GM21717 (cell line): ENCODE results near the gene LRMDA.
A peak's percentile ranks its signal among the peaks of the same experiment; 100 is the strongest.
"Not testable (repeated sequence)": the region's sequence is repeated elsewhere in the genome, so short reads cannot be mapped to it uniquely, and the experiment has no call there.

Experiments
- ATAC-seq: cut with Tn5 transposase; IDR thresholded peaks from one replicate; pipeline ENCODE4 v1.9.1; 2021; ENCODE audit warnings: mild to moderate bottlenecking, moderate library complexity; ENCODE audit not compliant: unreplicated experiment

LRMDA gene

GRCh38 chr10:75764974-75765788 is 333.8 kb downstream of the LRMDA start:
- ATAC-seq: no peak

DNA sequence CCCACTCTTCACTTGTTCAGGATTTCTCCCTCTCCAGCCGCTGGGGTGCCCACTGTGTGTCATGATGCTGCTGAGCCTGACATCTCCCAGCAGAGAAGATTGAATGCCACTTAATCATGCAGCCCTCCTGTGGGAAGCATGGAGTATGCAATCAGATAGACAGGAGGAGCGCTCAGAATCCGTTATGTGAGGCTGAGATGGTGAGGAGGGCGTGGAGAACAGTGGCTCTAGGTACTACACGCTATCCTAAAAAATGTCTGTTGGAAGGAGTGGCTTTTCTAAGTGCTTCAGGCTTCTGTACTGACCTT is 334.3 kb downstream of the LRMDA start:
- ATAC-seq: no peak

GRCh38 chr10:75766106-75766505 is 334.7 kb downstream of the LRMDA start:
- no peak for ATAC-seq

GRCh38 chr10:75766752-75767151 is 335.3 kb downstream of the LRMDA start:
- not testable (repeated sequence) for ATAC-seq

GRCh38 chr10:75770626-75771081 is 339.2 kb downstream of the LRMDA start:
- no peak for ATAC-seq

DNA sequence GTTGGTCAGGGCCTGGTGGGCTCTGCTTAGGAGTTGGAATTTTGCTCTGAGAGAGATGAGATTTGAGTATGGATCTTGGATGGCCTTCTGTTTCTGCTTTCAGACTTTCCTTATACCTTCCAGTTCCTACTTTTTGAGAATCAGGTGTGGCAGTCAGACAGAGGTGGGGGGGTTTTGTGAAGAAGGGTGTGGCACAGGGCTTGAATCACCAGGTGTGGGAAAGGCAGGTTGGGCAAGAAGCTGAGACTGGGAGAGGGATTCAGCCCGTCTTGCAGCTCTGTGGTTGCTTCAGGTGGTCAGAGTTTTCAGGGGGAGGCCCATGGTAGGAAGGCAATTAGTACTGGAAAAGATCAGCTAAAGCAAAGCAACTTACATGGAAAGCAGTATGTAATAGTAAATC is 340.2 kb downstream of the LRMDA start:
- ATAC-seq: no peak

GRCh38 chr10:75772153-75772887 is 340.9 kb downstream of the LRMDA start:
- peak; percentile 71 for ATAC-seq

DNA sequence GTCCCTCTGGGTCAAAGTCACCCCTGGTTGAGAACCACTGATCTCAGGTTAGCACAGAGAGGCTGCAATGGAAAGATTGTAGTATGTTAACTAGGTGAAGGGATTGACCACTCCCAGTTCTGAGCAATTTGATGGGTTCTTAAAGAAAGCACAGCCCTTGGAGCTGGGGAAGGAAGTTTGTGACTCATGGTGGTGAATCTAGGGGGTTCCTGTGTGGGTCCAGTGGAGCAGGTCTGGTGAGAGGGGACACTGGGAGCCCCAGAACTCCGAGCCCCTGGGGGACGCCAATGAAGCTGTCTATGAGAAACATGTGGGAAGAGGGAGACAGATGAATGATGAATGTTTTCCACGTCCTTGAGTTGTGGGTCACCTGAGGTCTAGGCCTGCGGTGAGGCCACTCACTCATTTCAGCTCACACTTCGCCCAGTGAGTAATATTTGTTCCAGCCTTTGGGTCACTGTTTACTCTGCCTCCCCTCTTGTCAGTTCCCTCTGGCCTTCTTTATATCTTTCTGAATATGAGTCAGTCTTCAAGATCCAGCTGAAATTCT is 341.9 kb downstream of the LRMDA start:
- ATAC-seq: no peak

- no peak for ATAC-seq
Observed at GRCh38 chr10:75773813-75774782, 342.7 kb downstream of the LRMDA start.

GRCh38 chr10:75774783-75775490 is 343.5 kb downstream of the LRMDA start:
- ATAC-seq: no peak

GRCh38 chr10:75776738-75777504 is 345.5 kb downstream of the LRMDA start:
- ATAC-seq: no peak

DNA sequence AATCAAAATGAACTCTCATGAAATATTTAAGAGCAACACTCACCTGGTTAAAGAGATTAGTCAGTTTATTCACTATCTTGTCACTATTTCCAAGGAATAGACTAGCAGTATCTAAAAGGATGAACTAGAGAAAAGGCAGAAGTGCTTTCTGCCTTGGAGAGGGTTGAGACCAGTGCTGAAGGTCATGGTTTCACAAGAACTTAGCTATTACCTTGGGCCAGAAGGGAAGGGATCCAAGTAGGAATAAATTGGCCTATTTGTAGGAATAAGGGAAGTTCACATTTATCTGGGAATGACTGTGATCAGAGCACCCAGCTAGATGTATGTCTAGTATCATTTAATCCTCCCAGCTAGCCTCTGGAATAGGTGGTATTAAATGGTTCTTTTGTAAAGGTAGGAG is 347.2 kb downstream of the LRMDA start:
- no peak for ATAC-seq

DNA sequence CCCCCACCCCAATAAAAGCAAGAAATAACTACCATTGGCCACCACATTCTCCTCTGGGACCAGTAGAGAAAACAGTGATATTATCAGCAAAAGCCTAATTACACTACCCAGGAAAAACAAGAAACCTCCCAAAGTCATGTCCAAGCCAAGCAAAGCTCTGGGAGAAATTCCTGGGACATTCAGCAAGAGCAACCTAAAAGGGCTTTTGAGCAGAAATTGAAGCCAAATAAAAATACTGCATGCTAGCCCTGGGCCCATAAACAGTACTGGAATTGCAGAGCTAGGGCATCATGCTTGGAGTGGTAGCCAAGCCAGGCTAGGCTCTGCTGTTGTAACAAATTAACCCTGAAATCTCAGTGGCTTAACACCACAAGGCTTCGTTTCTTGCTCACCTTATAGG is 347.9 kb downstream of the LRMDA start:
- no peak for ATAC-seq

DNA sequence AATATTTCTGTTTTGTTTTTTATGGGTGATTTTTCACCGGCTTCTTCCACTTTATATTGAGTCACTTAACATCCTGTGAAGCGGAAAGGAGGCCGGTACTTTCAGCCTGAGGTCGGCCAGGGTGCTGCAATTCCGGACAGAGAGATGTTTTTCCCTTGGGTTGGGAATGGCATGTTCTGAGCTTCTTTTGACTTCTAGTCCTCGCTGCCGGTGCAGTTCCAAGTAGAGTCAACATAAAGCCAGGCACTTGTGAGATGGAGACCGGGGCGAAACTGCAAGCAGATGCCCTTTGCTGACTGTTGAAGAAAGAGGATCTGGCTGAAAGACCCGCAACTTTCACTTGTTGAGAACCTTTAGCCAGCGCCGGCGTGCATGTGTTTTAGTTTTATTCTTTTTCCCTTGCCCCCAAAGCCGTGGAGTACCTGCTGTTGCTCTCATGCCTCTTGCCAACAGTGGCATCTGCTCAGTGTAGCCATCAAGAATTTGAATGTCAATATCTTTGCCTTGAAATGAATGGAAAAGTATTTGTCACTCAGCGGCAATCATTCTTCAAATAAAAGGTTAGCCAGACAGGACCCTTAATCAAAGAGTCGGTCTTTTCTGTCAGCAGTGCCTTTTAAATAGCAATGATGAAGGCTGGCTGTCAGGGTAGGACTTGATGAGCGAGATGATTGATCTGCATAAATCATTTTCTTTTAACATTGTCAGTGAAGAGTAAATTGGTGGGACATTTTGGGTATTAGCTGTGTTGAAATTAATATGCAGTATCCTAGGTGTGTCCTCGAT is 351.2 kb downstream of the LRMDA start:
- ATAC-seq: no peak

GRCh38 chr10:75788394-75789205 is 357.2 kb downstream of the LRMDA start:
- ATAC-seq: no peak

- ATAC-seq: no peak
Observed at GRCh38 chr10:75793848-75794247, 362.4 kb downstream of the LRMDA start.

DNA sequence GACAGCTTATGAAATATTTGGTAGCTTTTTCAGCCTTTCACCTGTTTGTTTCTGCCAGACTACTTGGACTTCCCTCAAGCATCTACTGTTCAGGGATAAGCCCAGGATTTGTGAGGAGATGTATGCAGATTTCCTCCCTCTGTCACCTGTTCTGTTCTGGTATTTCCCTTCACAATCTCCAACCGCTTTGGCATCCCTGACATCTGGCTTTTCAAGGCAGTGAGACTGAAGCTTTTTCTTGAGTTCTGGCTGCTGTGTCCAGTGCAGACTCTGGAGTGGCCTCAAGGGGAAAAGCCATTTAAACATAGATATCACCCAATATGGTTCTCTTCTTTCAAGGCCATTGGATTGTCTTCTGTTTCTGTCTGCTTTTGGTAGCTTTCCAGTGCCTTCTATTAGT is 369.7 kb downstream of the LRMDA start:
- no peak for ATAC-seq

GRCh38 chr10:75801661-75802060 is 370.2 kb downstream of the LRMDA start:
- no peak for ATAC-seq
